ENCODE measurements around the gene AMT.

The AMT gene

GRCh38 chr3:49387721-49388120 is 34.6 kb downstream of the AMT start:
- no peak for DNase-seq

- DNase-seq, result no peak
Measured at GRCh38 chr3:49386056-49386756, 36.1 kb downstream of the AMT start.

- DNase-seq, result no peak
Measured at GRCh38 chr3:49385617-49386016, 36.7 kb downstream of the AMT start.

GRCh38 chr3:49383387-49383786 is 38.9 kb downstream of the AMT start:
- no peak for DNase-seq

GRCh38 chr3:49378249-49378895 is 43.9 kb downstream of the AMT start:
- DNase-seq, result no peak

- no peak for DNase-seq
Measured at GRCh38 chr3:49377483-49377882, 44.8 kb downstream of the AMT start.

GRCh38 chr3:49371946-49372345 is 50.3 kb downstream of the AMT start:
- DNase-seq, result no peak

- DNase-seq, result no peak
Measured at GRCh38 chr3:49370585-49371290, 51.5 kb downstream of the AMT start.
